Measurements from ENCODE around the gene MISP.

GRCh38 chr19:765179-765738 lies 14.3 kb downstream of the MISP start:
- TF ChIP-seq YY1 (IDR thresholded peaks at IDR 0.05; ENCODE audit: insufficient read depth, insufficient read length) = no peak
- no peak for TF ChIP-seq ZNF274 (IDR thresholded peaks at IDR 0.05; ENCODE audit: low read depth, low read length)
- TF ChIP-seq SUZ12 (IDR thresholded peaks at IDR 0.05; ENCODE audit: extremely low read depth, insufficient read depth, insufficient read length) = no peak
